OCI-LY3 (cell line): ENCODE results near the gene RNF144A.

ENCODE experiments used
- EZH2phosphoT487 ChIP-seq: fragments of 200-600 bp; shearing (Covaris generic); IDR thresholded peaks from 2 replicates; pipeline ENCODE4 v1.6.1; 2018; ENCODE audit warnings: antibody characterized with exemption, mixed run types, low read depth
- TF ChIP-seq, protein P1 (sequence below): fragments of 200-600, 300-600 bp; sonication (generic); IDR thresholded peaks from 2 replicates; pipeline ENCODE4 v1.5.1; 2014; ENCODE audit warnings: antibody characterized with exemption, low read length, low read depth

DNA sequence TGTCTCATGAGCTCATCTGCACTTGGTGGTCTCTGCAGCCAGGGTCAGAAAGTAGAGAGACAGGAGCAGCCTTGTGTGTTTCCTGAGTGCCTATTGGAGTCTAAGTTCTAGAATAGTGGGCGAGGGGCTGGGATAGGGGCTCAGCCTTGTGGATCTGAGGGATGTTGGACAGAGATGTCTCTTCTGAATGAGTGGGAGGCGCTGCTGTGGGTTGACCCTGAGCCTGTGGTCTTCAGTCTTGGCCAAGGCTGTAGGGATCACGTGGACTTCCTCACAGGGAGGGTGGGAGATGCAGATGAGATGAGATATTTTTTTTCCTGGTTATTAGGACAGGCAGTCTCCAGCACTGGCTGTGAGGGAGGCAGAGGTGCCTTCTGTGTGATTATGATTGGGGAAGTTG, 61.8 kb downstream of the RNF144A start:
- TF ChIP-seq, protein P1, sequence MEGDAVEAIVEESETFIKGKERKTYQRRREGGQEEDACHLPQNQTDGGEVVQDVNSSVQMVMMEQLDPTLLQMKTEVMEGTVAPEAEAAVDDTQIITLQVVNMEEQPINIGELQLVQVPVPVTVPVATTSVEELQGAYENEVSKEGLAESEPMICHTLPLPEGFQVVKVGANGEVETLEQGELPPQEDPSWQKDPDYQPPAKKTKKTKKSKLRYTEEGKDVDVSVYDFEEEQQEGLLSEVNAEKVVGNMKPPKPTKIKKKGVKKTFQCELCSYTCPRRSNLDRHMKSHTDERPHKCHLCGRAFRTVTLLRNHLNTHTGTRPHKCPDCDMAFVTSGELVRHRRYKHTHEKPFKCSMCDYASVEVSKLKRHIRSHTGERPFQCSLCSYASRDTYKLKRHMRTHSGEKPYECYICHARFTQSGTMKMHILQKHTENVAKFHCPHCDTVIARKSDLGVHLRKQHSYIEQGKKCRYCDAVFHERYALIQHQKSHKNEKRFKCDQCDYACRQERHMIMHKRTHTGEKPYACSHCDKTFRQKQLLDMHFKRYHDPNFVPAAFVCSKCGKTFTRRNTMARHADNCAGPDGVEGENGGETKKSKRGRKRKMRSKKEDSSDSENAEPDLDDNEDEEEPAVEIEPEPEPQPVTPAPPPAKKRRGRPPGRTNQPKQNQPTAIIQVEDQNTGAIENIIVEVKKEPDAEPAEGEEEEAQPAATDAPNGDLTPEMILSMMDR, result no peak
- TF ChIP-seq EZH2phosphoT487, result no peak
